ENCODE results near the gene ZNF407. TPM values are rescaled to one million over a fixed set of nuclear protein-coding genes. Genes with fewer than 3 reads are reported as not detected.

The ZNF407 gene
- total and polyA plus RNA-seq, 7 experiments from 2014 or later = 6.8 to 31.3 (median 27.9) TPM

GRCh38 chr18:74709452-74709851 is 111.8 kb downstream of the ZNF407 start:
- peaks cover 0 to 27% (median 3%) of the 10 kb centered on the region in 5 donors for H3K36me3 Mint-ChIP-seq
- no peaks in the 10 kb centered on the region for H3K4me1 ChIP-seq (ENCODE audit: control insufficient read depth in 2 of 2, insufficient read depth in 2 of 2, low read length in 2 of 2)
- H3K9me3 ChIP-seq (ENCODE audit: control insufficient read depth in 2 of 3, low read length in 3 of 3) = no peaks in the 10 kb centered on the region
- intact Hi-C loops (cut with micrococcal nuclease) = no loop called here
- H3K27ac Mint-ChIP-seq = no peak overlapping the region
- ChIA-PET POLR2A (no interaction called here), CTCF (no interaction called here)
- H3K27me3 ChIP-seq (ENCODE audit: control insufficient read depth in 2 of 2, insufficient read depth in 2 of 2, low read length in 2 of 2) = no peaks in the 10 kb centered on the region
- H3K4me3 ChIP-seq (ENCODE audit: low read length) = no peak overlapping the region
- H3K4me3 Mint-ChIP-seq = no peak overlapping the region
- ATAC-seq = no peak
- no peaks in the 10 kb centered on the region for H3K36me3 ChIP-seq (ENCODE audit: control insufficient read depth in 2 of 3, insufficient read depth in 3 of 3, low read length in 3 of 3)
- H3K4me1 Mint-ChIP-seq = peaks cover 0 to 13% (median 5%) of the 10 kb centered on the region in 7 donors
- no peak overlapping the region for H3K27ac ChIP-seq (ENCODE audit: low read depth, low read length)
- H3K27me3 Mint-ChIP-seq = no peaks in the 10 kb centered on the region
- H3K9me3 Mint-ChIP-seq = no peaks in the 10 kb centered on the region
- DNase-seq = no peak

DNA sequence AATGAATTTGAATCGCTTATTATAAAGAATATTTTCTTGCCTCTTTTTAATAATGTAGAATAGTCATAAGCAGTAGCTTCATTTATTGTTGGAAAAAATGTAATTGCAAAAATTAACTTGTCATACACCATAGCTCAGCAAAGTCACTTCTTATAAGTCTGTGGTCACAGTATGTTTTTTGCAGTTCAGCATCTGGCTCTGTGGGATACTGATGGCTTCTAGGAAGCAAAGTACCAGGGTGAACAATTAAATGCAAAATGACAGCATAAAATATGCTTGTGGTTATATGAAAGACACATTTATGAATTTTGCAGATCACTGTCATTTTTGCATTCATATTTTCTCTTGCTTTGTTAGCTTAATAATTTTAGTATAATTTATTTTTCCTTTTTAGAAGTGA is 116.5 kb downstream of the ZNF407 start:
- CTCF ChIA-PET = no interaction called here
- H3K9me3 ChIP-seq (ENCODE audit: control insufficient read depth in 2 of 3, low read length in 3 of 3) = no peaks in the 10 kb centered on the region

GRCh38 chr18:74714791-74715190 is 117.1 kb downstream of the ZNF407 start:
- POLR2A ChIA-PET = no interaction called here
- no peaks in the 10 kb centered on the region for H3K27me3 ChIP-seq (ENCODE audit: control insufficient read depth in 2 of 2, insufficient read depth in 2 of 2, low read length in 2 of 2)
- ATAC-seq (no peak), DNase-seq (no peak)
- H3K27ac ChIP-seq (ENCODE audit: low read depth, low read length) = no peak overlapping the region
- H3K36me3 ChIP-seq (ENCODE audit: control insufficient read depth in 2 of 3, insufficient read depth in 3 of 3, low read length in 3 of 3) = no peaks in the 10 kb centered on the region
- intact Hi-C loops (cut with micrococcal nuclease) = no loop called here
- Mint-ChIP-seq H3K36me3 (peaks cover 0 to 27% (median 25%) of the 10 kb centered on the region in 5 donors), H3K9me3 (peaks cover 0 to 5% (median 0%) of the 10 kb centered on the region in 11 donors), H3K4me3 (no peak overlapping the region), H3K27me3 (no peaks in the 10 kb centered on the region), H3K4me1 (peaks cover 0 to 18% (median 4%) of the 10 kb centered on the region in 7 donors), H3K27ac (no peak overlapping the region)
- no peaks in the 10 kb centered on the region for H3K9me3 ChIP-seq (ENCODE audit: control insufficient read depth in 2 of 3, low read length in 3 of 3)
- no peaks in the 10 kb centered on the region for H3K4me1 ChIP-seq (ENCODE audit: control insufficient read depth in 2 of 2, insufficient read depth in 2 of 2, low read length in 2 of 2)
- H3K4me3 ChIP-seq (ENCODE audit: low read length) = no peak overlapping the region
- CTCF ChIA-PET = no interaction called here

More for the DNA sequence above, 116.5 kb downstream of the ZNF407 start:
- Histone ChIP-seq H3K4me1 (ENCODE audit: control insufficient read depth in 2 of 2, insufficient read depth in 2 of 2, low read length in 2 of 2) (no peaks in the 10 kb centered on the region), H3K36me3 (ENCODE audit: control insufficient read depth in 2 of 3, insufficient read depth in 3 of 3, low read length in 3 of 3) (no peaks in the 10 kb centered on the region), H3K27ac (ENCODE audit: low read depth, low read length) (no peak overlapping the region), H3K27me3 (ENCODE audit: control insufficient read depth in 2 of 2, insufficient read depth in 2 of 2, low read length in 2 of 2) (no peaks in the 10 kb centered on the region), H3K4me3 (ENCODE audit: low read length) (no peak overlapping the region)
- Mint-ChIP-seq H3K27ac (no peak overlapping the region), H3K27me3 (no peaks in the 10 kb centered on the region), H3K4me3 (no peak overlapping the region), H3K9me3 (peaks cover 0 to 2% (median 0%) of the 10 kb centered on the region in 11 donors), H3K4me1 (peaks cover 0 to 16% (median 4%) of the 10 kb centered on the region in 7 donors), H3K36me3 (peaks cover 0 to 25% (median 19%) of the 10 kb centered on the region in 5 donors)
- intact Hi-C loops (cut with micrococcal nuclease) = no loop called here
- ATAC-seq (no peak), DNase-seq (no peak)
- POLR2A ChIA-PET = no interaction called here

DNA sequence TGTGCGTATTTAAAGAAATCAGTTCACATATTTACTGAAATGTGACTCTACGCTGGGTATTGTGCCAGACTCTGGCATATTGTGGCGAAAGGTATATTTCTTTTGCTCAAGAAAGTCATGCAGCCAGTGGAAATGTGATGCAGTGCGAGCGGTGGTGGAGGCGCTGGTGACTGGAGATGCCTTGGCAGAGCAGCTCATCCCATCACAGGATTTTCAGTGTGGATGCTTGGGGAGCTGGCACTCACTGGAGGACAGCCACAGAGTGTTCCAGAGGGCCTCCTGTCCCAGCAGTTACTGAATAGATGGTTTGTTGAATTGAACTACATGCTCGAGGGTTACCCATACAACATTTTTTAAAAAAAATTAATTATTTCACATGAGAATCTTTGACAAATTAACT is 117.6 kb downstream of the ZNF407 start:
- no peaks in the 10 kb centered on the region for H3K4me1 ChIP-seq (ENCODE audit: control insufficient read depth in 2 of 2, insufficient read depth in 2 of 2, low read length in 2 of 2)
- H3K36me3 ChIP-seq (ENCODE audit: control insufficient read depth in 2 of 3, insufficient read depth in 3 of 3, low read length in 3 of 3) = no peaks in the 10 kb centered on the region
- peaks cover 1 to 23% (median 6%) of the 10 kb centered on the region in 7 donors for H3K4me1 Mint-ChIP-seq
- ChIA-PET CTCF (no interaction called here), POLR2A (no interaction called here)
- no peaks in the 10 kb centered on the region for H3K27me3 Mint-ChIP-seq
- intact Hi-C loops (cut with micrococcal nuclease) = no loop called here
- peaks cover 0 to 31% (median 27%) of the 10 kb centered on the region in 5 donors for H3K36me3 Mint-ChIP-seq
- no peak overlapping the region for H3K4me3 ChIP-seq (ENCODE audit: low read length)
- no peaks in the 10 kb centered on the region for H3K9me3 ChIP-seq (ENCODE audit: control insufficient read depth in 2 of 3, low read length in 3 of 3)
- H3K27me3 ChIP-seq (ENCODE audit: control insufficient read depth in 2 of 2, insufficient read depth in 2 of 2, low read length in 2 of 2) = no peaks in the 10 kb centered on the region
- ATAC-seq (no peak), DNase-seq (no peak)
- H3K27ac Mint-ChIP-seq = no peak overlapping the region
- H3K9me3 Mint-ChIP-seq = peaks cover 0 to 6% (median 0%) of the 10 kb centered on the region in 11 donors
- no peak overlapping the region for H3K4me3 Mint-ChIP-seq
- H3K27ac ChIP-seq (ENCODE audit: low read depth, low read length) = no peak overlapping the region

DNA sequence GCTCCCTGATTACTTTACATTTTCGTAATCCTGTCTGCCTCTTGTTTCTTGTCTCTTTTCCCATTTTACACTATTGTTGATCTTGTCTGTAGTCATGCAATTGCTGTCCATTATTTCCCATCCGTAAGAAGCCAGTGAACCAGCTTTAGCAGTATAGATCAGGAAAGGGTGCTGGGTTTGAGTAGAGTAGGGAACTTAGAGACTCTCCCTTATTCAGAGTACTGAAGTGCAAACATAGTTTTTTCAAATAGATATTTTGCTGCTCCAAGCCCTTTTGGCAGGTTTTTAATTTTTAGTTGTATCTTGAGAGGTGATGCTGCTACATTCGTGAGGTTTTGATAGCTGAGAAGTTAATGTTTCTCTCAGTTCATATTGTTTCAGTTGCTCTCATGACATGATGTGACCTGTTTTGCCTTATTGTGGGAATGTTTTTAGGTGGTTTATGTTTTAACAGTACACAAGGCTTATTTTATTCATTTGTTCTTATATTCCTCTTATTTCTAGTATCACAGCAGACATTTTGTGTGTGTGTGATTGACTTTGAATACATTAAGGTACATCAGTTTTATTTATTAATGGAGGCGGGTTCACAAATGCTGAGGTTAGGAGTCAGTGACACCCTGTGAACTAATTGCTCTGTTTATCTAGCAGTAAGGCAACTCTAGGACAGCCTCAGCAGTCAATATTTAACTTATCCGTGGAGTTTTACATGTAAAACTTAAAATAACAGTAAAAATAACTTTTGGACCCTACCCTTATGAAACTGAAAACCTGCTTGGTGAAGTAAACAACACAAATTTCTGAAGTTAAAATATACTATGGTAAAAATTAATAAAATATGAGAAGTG is 118.4 kb downstream of the ZNF407 start:
- Histone ChIP-seq H3K27ac (ENCODE audit: low read depth, low read length) (no peak overlapping the region), H3K27me3 (ENCODE audit: control insufficient read depth in 2 of 2, insufficient read depth in 2 of 2, low read length in 2 of 2) (no peaks in the 10 kb centered on the region), H3K36me3 (ENCODE audit: control insufficient read depth in 2 of 3, insufficient read depth in 3 of 3, low read length in 3 of 3) (no peaks in the 10 kb centered on the region), H3K4me1 (ENCODE audit: control insufficient read depth in 2 of 2, insufficient read depth in 2 of 2, low read length in 2 of 2) (no peaks in the 10 kb centered on the region), H3K9me3 (ENCODE audit: control insufficient read depth in 2 of 3, low read length in 3 of 3) (no peaks in the 10 kb centered on the region), H3K4me3 (ENCODE audit: low read length) (no peak overlapping the region)
- no peak for DNase-seq
- H3K4me1 Mint-ChIP-seq = peaks cover 6 to 31% (median 14%) of the 10 kb centered on the region in 7 donors
- POLR2A ChIA-PET = no interaction called here
- H3K9me3 Mint-ChIP-seq = peaks cover 0 to 6% (median 0%) of the 10 kb centered on the region in 11 donors
- no peak for ATAC-seq
- intact Hi-C loops (cut with micrococcal nuclease) = no loop called here
- no peaks in the 10 kb centered on the region for H3K27me3 Mint-ChIP-seq
- CTCF ChIA-PET = no interaction called here
- no peak overlapping the region for H3K4me3 Mint-ChIP-seq
- peaks cover 0 to 30% (median 27%) of the 10 kb centered on the region in 5 donors for H3K36me3 Mint-ChIP-seq
- H3K27ac Mint-ChIP-seq = peak overlapping the region in 1 of 9 donors; percentile 2

DNA sequence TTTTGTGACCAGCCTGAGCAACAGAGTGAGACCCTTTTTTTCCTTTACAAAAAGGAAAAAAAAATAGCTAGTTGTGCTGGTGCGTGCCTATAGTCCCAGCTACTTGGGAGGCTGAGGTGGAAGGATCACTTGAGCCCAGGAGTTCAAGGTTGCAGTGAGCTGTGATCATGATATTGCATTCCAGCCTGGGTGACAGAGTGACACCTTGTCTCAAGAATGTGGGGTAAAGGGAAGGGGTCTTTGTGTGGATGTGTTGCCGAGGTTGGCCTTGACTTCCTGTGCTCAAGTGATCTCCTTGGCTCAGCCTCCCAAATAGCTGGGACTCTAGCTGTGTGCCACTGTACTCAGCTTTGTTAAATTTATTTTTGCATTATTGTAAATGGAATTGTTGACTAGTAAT is 120.6 kb downstream of the ZNF407 start:
- Mint-ChIP-seq H3K27ac (peak overlapping the region in 1 of 9 donors; percentile 51), H3K27me3 (no peaks in the 10 kb centered on the region), H3K4me3 (no peak overlapping the region), H3K9me3 (peaks cover 0 to 6% (median 0%) of the 10 kb centered on the region in 11 donors), H3K4me1 (peaks cover 9 to 40% (median 33%) of the 10 kb centered on the region in 7 donors), H3K36me3 (peaks cover 0 to 36% (median 28%) of the 10 kb centered on the region in 5 donors)
- DNase-seq (no peak), ATAC-seq (no peak)
- H3K9me3 ChIP-seq (ENCODE audit: control insufficient read depth in 2 of 3, low read length in 3 of 3) = no peaks in the 10 kb centered on the region
- no peaks in the 10 kb centered on the region for H3K36me3 ChIP-seq (ENCODE audit: control insufficient read depth in 2 of 3, insufficient read depth in 3 of 3, low read length in 3 of 3)
- ChIA-PET CTCF (interaction anchor here (0.8 kb wide), 1 partner anchor 1274 kb away, joined by 3 read pairs; no protein-coding TSS in a partner anchor), POLR2A (no interaction called here)
- no peaks in the 10 kb centered on the region for H3K4me1 ChIP-seq (ENCODE audit: control insufficient read depth in 2 of 2, insufficient read depth in 2 of 2, low read length in 2 of 2)
- H3K4me3 ChIP-seq (ENCODE audit: low read length) = no peak overlapping the region
- intact Hi-C loops (cut with micrococcal nuclease) = no loop called here
- no peaks in the 10 kb centered on the region for H3K27me3 ChIP-seq (ENCODE audit: control insufficient read depth in 2 of 2, insufficient read depth in 2 of 2, low read length in 2 of 2)
- no peak overlapping the region for H3K27ac ChIP-seq (ENCODE audit: low read depth, low read length)
